HepG2 (cell line): ENCODE data around the gene PLCL1. TPM values are rescaled to one million over a fixed set of nuclear protein-coding genes. Genes with fewer than 3 reads are reported as not detected.

Source experiments
- ATAC-seq: fragments of 200-7000 bp; cut with Tn5 transposase; 3 replicates; pipeline ENCODE4 v1.9.1; 2020; ENCODE audit warnings: mild to moderate bottlenecking, moderate library complexity
- BruUV-seq: library from RNA; stranded (reverse); fragments of 400-500 nt; replicated peaks from 2 replicates; lab custom pipeline; 2021; lab: Mats Ljungman, UMichigan
- CTCF ChIA-PET: fragments of 300-600 bp; formaldehyde crosslinking; extraction: SDS; loops from one replicate; lab custom pipeline; 2021; ENCODE audit warnings: low total read pairs, inconsistent platforms, low intra/inter-chr PET ratio; lab: Yijun Ruan, JAX
- POLR2A ChIA-PET: fragments of 350-600 bp; sonication (Branson Sonifier 250); formaldehyde crosslinking; loops from one replicate; lab custom pipeline; 2020; ENCODE audit warnings: antibody characterized with exemption, inconsistent platforms; lab: Yijun Ruan, JAX
- DNase-seq: peaks from one replicate; pipeline ENCODE4 v3.0.0-alpha.2; 2015; ENCODE audit warnings: low spot score
- FAIRE-seq: peaks from 3 replicates; lab custom pipeline; 2011; peaks lifted over from hg19 to GRCh38; lab: Jason Lieb, UNC
- H2AFZ ChIP-seq: one replicate; pipeline ENCODE4 v1.6.1; 2011; ENCODE audit warnings: low read length, inconsistent platforms
- H3K27ac ChIP-seq: fragments of 300-600 bp; 3 replicates; pipeline ENCODE4 v1.8.0; 2011; ENCODE audit warnings: mixed run types, mild to moderate bottlenecking, mixed read lengths, low read length, inconsistent platforms; ENCODE audit not compliant: insufficient read depth; ENCODE audit errors: extremely low read length
- H3K27me3 ChIP-seq, 2 experiments: fragments of 200-600 bp in 1 of 2; 2 replicates in 1 of 2; 3 replicates in 1 of 2; pipeline versions ENCODE4 v1.6.0 to v1.8.0; 2011; ENCODE audit warnings: low read length in 2 of 2, mild to moderate bottlenecking in 2 of 2, moderate library complexity in 2 of 2, inconsistent platforms in 1 of 2; ENCODE audit not compliant: insufficient read depth in 2 of 2, control insufficient read depth in 1 of 2
- H3K36me3 ChIP-seq, 2 experiments: fragments of 200-600 bp in 1 of 2; replicated peaks in 1 of 2; 2 replicates in 1 of 2; 3 replicates in 1 of 2; pipeline versions ENCODE4 v1.5.1 to v1.8.0; 2011; ENCODE audit warnings: low read length in 2 of 2, inconsistent platforms in 1 of 2; ENCODE audit not compliant: insufficient read depth in 2 of 2, control insufficient read depth in 1 of 2
- H3K4me1 ChIP-seq: 2 replicates; pipeline ENCODE4 v1.5.1; 2012; ENCODE audit warnings: low read length, inconsistent platforms; ENCODE audit not compliant: insufficient read depth
- H3K4me2 ChIP-seq: 2 replicates; pipeline ENCODE4 v1.6.0; 2011; ENCODE audit warnings: low read depth, low read length, inconsistent platforms
- H3K4me3 ChIP-seq, 3 experiments: fragments of 200-600 bp in 1 of 3; sonication (generic), shearing (Covaris generic) in 1 of 3; replicated peaks in 1 of 3; 2 replicates each; pipeline ENCODE4 v1.5.1; 2011 to 2016; ENCODE audit warnings: low read length in 3 of 3, inconsistent platforms in 2 of 3, low read depth in 2 of 3, mild to moderate bottlenecking in 2 of 3, control low read depth in 1 of 3, mixed read lengths in 1 of 3; ENCODE audit not compliant: insufficient read depth in 1 of 3
- H3K79me2 ChIP-seq: one replicate; pipeline ENCODE4 v1.6.1; 2011; ENCODE audit warnings: low read length, inconsistent platforms; ENCODE audit not compliant: insufficient read depth
- H3K9ac ChIP-seq: 2 replicates; pipeline ENCODE4 v1.6.0; 2011; ENCODE audit warnings: mild to moderate bottlenecking, low read depth, low read length, inconsistent platforms; ENCODE audit not compliant: insufficient read depth
- H3K9me3 ChIP-seq: 2 replicates; pipeline ENCODE4 v1.5.1; 2012; ENCODE audit warnings: mild to moderate bottlenecking, low read length
- H4K20me1 ChIP-seq: 2 replicates; pipeline ENCODE4 v1.6.0; 2011; ENCODE audit warnings: inconsistent platforms, mild to moderate bottlenecking, low read length, moderate library complexity; ENCODE audit not compliant: insufficient read depth
- EZH2 ChIP-seq: conservative IDR thresholded peaks from 2 replicates; pipeline ENCODE4 v1.6.1; 2012; ENCODE audit warnings: mild to moderate bottlenecking, low read depth, low read length, moderate library complexity
- NFIB ChIP-seq: sonication (generic); formaldehyde crosslinking; IDR thresholded peaks from 2 replicates; pipeline ENCODE4 v1.9.0; 2021; ENCODE audit warnings: missing genetic modification reagents, mild to moderate bottlenecking, borderline replicate concordance
- ZNF432 ChIP-seq: sonication (generic); formaldehyde crosslinking; IDR thresholded peaks from 2 replicates; pipeline ENCODE4 v1.5.0; 2020; ENCODE audit warnings: missing genetic modification reagents, mild to moderate bottlenecking, borderline replicate concordance
- ZNF773 ChIP-seq: sonication (generic); formaldehyde crosslinking; IDR thresholded peaks from 2 replicates; pipeline ENCODE4 v1.4.0; 2020; ENCODE audit warnings: missing genetic modification reagents, borderline replicate concordance
- ZNF781 ChIP-seq: sonication (generic); formaldehyde crosslinking; IDR thresholded peaks from 2 replicates; pipeline ENCODE4 v1.5.1; 2020; ENCODE audit warnings: borderline replicate concordance, mild to moderate bottlenecking, missing genetic modification reagents; ENCODE audit errors: not compliant biosample characterization
- WGBS: methylation state at CpG from one replicate; pipeline ENCODE4 v1.1.6; 2017; ENCODE audit warnings: low lambda C conversion rate; 5-methylcytosine and 5-hydroxymethylcytosine counted together
- in situ Hi-C: cut with HindIII; loops from 2 replicates; pipeline ENCODE4 v1.10.0; 2017; ENCODE audit warnings: low pct_unique_long_range_greater_than_20kb; ENCODE audit not compliant: extremely low pct_ligation_motif_present
- intact Hi-C: fragments of 100-400 bp; cut with micrococcal nuclease; formaldehyde crosslinking; loops from one replicate; pipeline ENCODE4 v1.10.0; 2022; ENCODE audit not compliant: unreplicated experiment
- polyA plus RNA-seq, 8 experiments: library from polyadenylated mRNA; depleted of rRNA in 3 of 8; stranded (reverse) in 7 of 8; unstranded in 1 of 8; fragments of >200 nt; fragmentation: Illumina TruSeq in 4 of 8; extraction: Trizol in 4 of 8; gene quantifications; 2 replicates each; pipeline versions ENCODE4 v1.2.1 to v1.2.3, GENCODE V29; 2011 to 2016; ENCODE audit warnings: low read depth in 4 of 8, missing spikeins in 1 of 8, mixed read lengths in 1 of 8; ENCODE audit not compliant: insufficient read depth in 1 of 8
- total RNA-seq, 5 experiments: library from RNA; depleted of rRNA; stranded (reverse); fragments of >200 nt; fragmentation: Illumina TruSeq; extraction: Trizol; gene quantifications; 2 replicates each; pipeline ENCODE4 v1.2.3, GENCODE V29; 2016; ENCODE audit warnings: low read depth in 1 of 5
- TF ChIP-seq, protein P1 (sequence below): IDR thresholded peaks from 2 replicates; pipeline ENCODE4 v1.4.0; 2020; ENCODE audit warnings: mild to moderate bottlenecking, missing genetic modification reagents
- TF ChIP-seq, protein P2 (sequence below): sonication (generic); formaldehyde crosslinking; IDR thresholded peaks from 2 replicates; pipeline ENCODE4 v1.8.0; 2023; ENCODE audit warnings: mild to moderate bottlenecking, missing genetic modification reagents
- TF ChIP-seq, protein P3 (sequence below): sonication (generic); formaldehyde crosslinking; IDR thresholded peaks from 2 replicates; pipeline ENCODE4 v1.5.0; 2020; ENCODE audit warnings: mild to moderate bottlenecking, missing genetic modification reagents, borderline replicate concordance
- TF ChIP-seq, protein P4 (sequence below): IDR thresholded peaks from 2 replicates; pipeline ENCODE4 v1.6.1; 2016; ENCODE audit warnings: missing compliant biosample characterization, missing genetic modification reagents, borderline replicate concordance
- TF ChIP-seq, protein P5 (sequence below): sonication (generic); formaldehyde crosslinking; IDR thresholded peaks from 2 replicates; pipeline ENCODE4 v1.9.0; 2021; ENCODE audit warnings: missing genetic modification reagents, mild to moderate bottlenecking, borderline replicate concordance
- TF ChIP-seq, protein P6 (sequence below), 2 experiments: fragments of 450-650 bp in 1 of 2; sonication (generic) in 1 of 2; formaldehyde crosslinking; IDR thresholded peaks; 2 replicates each; pipeline versions ENCODE4 v1.5.0 to v1.8.0; 2020 to 2022; ENCODE audit warnings: mild to moderate bottlenecking in 1 of 2, missing genetic modification reagents in 1 of 2

The PLCL1 gene
- total and polyA plus RNA-seq, 2 of the 13 experiments (the other 11 are each of a cell fraction or from before 2014, with no cell fraction given): not detected

DNA sequence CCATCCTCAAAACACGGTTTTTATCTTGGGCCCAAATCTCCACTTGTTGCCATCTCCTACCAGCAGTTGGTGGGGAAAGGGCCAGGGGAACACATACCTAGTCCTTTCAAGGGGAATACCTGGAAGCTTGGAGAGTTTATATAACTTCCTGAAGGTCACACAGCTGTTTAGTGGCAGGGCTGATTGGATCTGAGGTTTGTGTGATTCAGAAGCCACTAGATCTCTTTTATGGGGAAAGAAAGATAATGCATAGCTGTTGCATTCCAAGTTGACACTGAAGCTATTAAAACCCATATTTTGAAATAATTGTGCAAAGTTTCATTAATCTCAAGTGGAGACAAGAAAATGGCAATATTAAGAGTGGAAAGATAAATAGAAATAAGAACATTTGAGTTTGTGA is 134.2 kb downstream of the PLCL1 start (continued):
- TF ChIP-seq ZNF773 (CRISPR knock-in tag): no peak
- no peak for TF ChIP-seq ZNF432 (CRISPR knock-in tag)
- TF ChIP-seq EZH2: no peak
- TF ChIP-seq ZNF781: no peak

DNA sequence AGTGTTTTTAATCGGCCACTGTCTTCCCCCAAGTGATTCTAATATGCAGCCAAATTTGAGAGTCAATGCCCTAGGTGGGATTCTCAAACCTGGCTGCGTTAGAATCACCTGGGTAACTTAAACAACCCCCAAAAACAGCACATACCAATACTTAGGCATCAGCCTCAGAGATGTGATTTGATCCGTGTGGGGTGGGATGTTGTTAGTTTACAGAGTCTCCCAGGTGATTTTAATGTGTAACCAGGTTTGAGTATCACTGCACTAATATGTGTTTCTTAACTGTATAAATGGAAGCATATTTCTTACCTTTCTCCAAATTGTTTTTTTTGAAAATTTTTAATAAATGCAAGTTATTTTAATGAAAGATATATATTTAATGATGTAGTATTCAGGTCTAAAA is 135.4 kb downstream of the PLCL1 start:
- Histone ChIP-seq H3K27ac (no peak overlapping the region), H3K9ac (no peak overlapping the region), H3K4me2 (no peak overlapping the region), H3K27me3 (no peaks in the 10 kb centered on the region), H3K36me3 (no peaks in the 10 kb centered on the region), H3K9me3 (no peaks in the 10 kb centered on the region), H3K4me1 (no peaks in the 10 kb centered on the region), H3K4me3 (no peak overlapping the region), H2AFZ (no peak overlapping the region), H3K79me2 (no peaks in the 10 kb centered on the region), H4K20me1 (no peaks in the 10 kb centered on the region)
- ChIA-PET POLR2A (no interaction called here), CTCF (no interaction called here)
- in situ Hi-C loops: no loop called here
- no peak for FAIRE-seq
- WGBS: 2% methylated on average over 3 of the region's 3 CpGs
- no peak for DNase-seq
- ATAC-seq: no peak
- intact Hi-C loops: no loop called here
- BruUV-seq: no TSS peak
- TF ChIP-seq, protein P1, sequence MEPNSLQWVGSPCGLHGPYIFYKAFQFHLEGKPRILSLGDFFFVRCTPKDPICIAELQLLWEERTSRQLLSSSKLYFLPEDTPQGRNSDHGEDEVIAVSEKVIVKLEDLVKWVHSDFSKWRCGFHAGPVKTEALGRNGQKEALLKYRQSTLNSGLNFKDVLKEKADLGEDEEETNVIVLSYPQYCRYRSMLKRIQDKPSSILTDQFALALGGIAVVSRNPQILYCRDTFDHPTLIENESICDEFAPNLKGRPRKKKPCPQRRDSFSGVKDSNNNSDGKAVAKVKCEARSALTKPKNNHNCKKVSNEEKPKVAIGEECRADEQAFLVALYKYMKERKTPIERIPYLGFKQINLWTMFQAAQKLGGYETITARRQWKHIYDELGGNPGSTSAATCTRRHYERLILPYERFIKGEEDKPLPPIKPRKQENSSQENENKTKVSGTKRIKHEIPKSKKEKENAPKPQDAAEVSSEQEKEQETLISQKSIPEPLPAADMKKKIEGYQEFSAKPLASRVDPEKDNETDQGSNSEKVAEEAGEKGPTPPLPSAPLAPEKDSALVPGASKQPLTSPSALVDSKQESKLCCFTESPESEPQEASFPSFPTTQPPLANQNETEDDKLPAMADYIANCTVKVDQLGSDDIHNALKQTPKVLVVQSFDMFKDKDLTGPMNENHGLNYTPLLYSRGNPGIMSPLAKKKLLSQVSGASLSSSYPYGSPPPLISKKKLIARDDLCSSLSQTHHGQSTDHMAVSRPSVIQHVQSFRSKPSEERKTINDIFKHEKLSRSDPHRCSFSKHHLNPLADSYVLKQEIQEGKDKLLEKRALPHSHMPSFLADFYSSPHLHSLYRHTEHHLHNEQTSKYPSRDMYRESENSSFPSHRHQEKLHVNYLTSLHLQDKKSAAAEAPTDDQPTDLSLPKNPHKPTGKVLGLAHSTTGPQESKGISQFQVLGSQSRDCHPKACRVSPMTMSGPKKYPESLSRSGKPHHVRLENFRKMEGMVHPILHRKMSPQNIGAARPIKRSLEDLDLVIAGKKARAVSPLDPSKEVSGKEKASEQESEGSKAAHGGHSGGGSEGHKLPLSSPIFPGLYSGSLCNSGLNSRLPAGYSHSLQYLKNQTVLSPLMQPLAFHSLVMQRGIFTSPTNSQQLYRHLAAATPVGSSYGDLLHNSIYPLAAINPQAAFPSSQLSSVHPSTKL (CRISPR knock-in tag): no peak
- TF ChIP-seq, protein P2, sequence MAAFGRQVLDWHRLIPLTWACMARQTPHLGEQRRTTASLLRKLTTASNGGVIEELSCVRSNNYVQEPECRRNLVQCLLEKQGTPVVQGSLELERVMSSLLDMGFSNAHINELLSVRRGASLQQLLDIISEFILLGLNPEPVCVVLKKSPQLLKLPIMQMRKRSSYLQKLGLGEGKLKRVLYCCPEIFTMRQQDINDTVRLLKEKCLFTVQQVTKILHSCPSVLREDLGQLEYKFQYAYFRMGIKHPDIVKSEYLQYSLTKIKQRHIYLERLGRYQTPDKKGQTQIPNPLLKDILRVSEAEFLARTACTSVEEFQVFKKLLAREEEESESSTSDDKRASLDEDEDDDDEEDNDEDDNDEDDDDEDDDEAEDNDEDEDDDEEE (CRISPR knock-in tag): no peak
- TF ChIP-seq, protein P3, sequence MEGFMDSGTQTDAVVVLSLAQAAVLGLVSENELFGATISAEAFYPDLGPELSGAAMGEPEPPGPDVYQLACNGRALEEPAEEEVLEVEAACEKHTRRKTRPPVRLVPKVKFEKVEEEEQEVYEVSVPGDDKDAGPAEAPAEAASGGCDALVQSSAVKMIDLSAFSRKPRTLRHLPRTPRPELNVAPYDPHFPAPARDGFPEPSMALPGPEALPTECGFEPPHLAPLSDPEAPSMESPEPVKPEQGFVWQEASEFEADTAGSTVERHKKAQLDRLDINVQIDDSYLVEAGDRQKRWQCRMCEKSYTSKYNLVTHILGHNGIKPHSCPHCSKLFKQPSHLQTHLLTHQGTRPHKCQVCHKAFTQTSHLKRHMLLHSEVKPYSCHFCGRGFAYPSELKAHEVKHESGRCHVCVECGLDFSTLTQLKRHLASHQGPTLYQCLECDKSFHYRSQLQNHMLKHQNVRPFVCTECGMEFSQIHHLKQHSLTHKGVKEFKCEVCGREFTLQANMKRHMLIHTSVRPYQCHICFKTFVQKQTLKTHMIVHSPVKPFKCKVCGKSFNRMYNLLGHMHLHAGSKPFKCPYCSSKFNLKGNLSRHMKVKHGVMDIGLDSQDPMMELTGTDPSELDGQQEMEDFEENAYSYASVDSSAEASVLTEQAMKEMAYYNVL (CRISPR knock-in tag): no peak
- TF ChIP-seq, protein P4, sequence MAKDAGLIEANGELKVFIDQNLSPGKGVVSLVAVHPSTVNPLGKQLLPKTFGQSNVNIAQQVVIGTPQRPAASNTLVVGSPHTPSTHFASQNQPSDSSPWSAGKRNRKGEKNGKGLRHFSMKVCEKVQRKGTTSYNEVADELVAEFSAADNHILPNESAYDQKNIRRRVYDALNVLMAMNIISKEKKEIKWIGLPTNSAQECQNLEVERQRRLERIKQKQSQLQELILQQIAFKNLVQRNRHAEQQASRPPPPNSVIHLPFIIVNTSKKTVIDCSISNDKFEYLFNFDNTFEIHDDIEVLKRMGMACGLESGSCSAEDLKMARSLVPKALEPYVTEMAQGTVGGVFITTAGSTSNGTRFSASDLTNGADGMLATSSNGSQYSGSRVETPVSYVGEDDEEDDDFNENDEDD (CRISPR knock-in tag): no peak
- TF ChIP-seq, protein P5, sequence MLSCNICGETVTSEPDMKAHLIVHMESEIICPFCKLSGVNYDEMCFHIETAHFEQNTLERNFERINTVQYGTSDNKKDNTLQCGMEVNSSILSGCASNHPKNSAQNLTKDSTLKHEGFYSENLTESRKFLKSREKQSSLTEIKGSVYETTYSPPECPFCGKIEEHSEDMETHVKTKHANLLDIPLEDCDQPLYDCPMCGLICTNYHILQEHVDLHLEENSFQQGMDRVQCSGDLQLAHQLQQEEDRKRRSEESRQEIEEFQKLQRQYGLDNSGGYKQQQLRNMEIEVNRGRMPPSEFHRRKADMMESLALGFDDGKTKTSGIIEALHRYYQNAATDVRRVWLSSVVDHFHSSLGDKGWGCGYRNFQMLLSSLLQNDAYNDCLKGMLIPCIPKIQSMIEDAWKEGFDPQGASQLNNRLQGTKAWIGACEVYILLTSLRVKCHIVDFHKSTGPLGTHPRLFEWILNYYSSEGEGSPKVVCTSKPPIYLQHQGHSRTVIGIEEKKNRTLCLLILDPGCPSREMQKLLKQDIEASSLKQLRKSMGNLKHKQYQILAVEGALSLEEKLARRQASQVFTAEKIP (CRISPR knock-in tag): no peak
- TF ChIP-seq NFIB (CRISPR knock-in tag): no peak
- TF ChIP-seq, protein P6, sequence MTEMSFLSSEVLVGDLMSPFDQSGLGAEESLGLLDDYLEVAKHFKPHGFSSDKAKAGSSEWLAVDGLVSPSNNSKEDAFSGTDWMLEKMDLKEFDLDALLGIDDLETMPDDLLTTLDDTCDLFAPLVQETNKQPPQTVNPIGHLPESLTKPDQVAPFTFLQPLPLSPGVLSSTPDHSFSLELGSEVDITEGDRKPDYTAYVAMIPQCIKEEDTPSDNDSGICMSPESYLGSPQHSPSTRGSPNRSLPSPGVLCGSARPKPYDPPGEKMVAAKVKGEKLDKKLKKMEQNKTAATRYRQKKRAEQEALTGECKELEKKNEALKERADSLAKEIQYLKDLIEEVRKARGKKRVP (CRISPR knock-in tag; IDR thresholded peaks at IDR 0.05): no peak
